ENCODE measurements around the gene CD55. TPM values are rescaled to one million over a fixed set of nuclear protein-coding genes. Genes with fewer than 3 reads are reported as not detected.
A peak's percentile ranks its signal among the peaks of the same experiment; 100 is the strongest.

The CD55 gene
- total and polyA plus RNA-seq, 4 donors, result 160 to 293 (median 255) TPM

DNA sequence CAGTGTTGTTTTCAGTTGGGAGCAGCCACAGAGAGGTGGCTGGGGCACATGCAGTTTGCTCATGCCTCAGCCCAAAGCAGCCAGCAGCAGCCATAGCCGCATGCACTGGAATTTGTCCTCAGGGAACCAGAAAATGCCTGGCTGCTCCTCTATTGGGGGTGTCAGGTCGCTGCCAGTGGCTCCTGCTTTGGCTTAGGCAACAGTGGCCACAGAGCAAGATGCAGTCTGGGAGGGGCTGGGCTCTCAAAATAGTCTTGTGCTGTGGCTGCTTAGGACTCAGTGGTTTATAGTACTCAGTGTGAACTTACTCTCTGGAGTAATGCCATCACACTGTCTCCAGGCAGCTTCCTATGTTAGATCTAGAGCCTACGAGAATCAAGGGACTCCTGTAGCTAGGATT lies 25.0 kb downstream of the CD55 start:
- no peak overlapping the region for H3K9ac ChIP-seq (ENCODE audit: insufficient read depth in 1 of 2, low read length in 2 of 2)
- 80 to 86% methylated on average over 3 of the region's 3 CpGs for WGBS, 2 donors
- H3K4me1 ChIP-seq (ENCODE audit: control insufficient read depth in 5 of 5, insufficient read depth in 5 of 5, low read length in 5 of 5), result peaks cover 0 to 11% (median 0%) of the 10 kb centered on the region in 5 donors
- peaks cover 0 to 20% (median 5%) of the 10 kb centered on the region in 4 donors for H3K36me3 ChIP-seq (ENCODE audit: control insufficient read depth in 4 of 4, insufficient read depth in 4 of 4, low read length in 4 of 4)
- TF ChIP-seq, protein P1, sequence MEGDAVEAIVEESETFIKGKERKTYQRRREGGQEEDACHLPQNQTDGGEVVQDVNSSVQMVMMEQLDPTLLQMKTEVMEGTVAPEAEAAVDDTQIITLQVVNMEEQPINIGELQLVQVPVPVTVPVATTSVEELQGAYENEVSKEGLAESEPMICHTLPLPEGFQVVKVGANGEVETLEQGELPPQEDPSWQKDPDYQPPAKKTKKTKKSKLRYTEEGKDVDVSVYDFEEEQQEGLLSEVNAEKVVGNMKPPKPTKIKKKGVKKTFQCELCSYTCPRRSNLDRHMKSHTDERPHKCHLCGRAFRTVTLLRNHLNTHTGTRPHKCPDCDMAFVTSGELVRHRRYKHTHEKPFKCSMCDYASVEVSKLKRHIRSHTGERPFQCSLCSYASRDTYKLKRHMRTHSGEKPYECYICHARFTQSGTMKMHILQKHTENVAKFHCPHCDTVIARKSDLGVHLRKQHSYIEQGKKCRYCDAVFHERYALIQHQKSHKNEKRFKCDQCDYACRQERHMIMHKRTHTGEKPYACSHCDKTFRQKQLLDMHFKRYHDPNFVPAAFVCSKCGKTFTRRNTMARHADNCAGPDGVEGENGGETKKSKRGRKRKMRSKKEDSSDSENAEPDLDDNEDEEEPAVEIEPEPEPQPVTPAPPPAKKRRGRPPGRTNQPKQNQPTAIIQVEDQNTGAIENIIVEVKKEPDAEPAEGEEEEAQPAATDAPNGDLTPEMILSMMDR (IDR thresholded peaks at IDR 0.05; ENCODE audit: control extremely low read depth, extremely low read depth), result no peak
- DNase-seq (no peak), ATAC-seq (ENCODE audit: insufficient read depth, low FRiP score) (no peak)
- H3K27me3 ChIP-seq (ENCODE audit: control insufficient read depth in 3 of 3, insufficient read depth in 3 of 3, low read length in 2 of 3), result no peaks in the 10 kb centered on the region
- no peaks in the 10 kb centered on the region for H3K9me3 ChIP-seq (ENCODE audit: control insufficient read depth in 4 of 4, insufficient read depth in 3 of 4, low read length in 3 of 4)
- peak overlapping the region in 1 of 2 donors; percentile 0 for H3K27ac ChIP-seq (ENCODE audit: low read depth in 1 of 2, low read length in 1 of 2)
- no peak overlapping the region for H3K4me3 ChIP-seq

DNA sequence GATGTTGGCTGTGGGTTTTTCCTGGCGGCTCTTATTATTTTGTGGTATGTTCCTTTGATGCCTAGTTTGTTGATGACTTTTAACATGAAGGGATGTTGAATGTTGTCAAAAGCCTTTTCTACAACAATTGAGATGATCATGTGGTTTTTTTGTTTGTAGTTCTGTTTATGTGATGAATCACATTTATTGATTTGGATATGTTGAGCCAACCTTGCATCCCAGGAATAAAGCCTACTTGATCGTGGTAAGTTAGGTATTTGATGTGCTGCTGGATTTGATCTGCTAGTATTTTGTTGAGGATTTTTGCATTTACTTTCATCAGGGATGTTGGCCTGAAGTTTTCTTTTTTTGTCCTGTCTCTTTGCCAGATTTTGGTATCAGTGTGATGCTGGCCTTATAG lies 28.5 kb downstream of the CD55 start:
- Histone ChIP-seq H3K27me3 (ENCODE audit: control insufficient read depth in 3 of 3, insufficient read depth in 3 of 3, low read length in 2 of 3) (no peaks in the 10 kb centered on the region), H3K36me3 (ENCODE audit: control insufficient read depth in 4 of 4, insufficient read depth in 4 of 4, low read length in 4 of 4) (peaks cover 0 to 20% (median 5%) of the 10 kb centered on the region in 4 donors)

DNA sequence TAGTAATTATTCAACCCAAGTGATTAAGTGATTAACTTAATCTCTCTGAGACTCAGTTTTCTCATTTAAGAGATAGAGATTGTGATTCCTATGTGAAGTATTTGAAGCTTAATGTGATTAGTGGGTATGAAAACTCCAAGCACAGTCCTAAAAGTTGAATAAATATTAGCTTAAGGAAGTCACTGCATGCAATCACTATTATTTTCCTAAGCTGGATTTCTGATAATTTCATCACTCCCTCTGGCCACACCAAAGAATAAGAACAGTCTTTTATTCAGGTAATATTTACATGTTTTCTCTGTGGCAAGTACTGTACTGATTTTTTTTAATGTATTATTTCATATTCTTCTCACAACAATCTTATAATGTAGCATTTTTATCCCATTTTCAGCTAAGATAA lies 31.1 kb downstream of the CD55 start:
- Histone ChIP-seq H3K9ac (ENCODE audit: insufficient read depth in 1 of 2, low read length in 2 of 2) (no peak overlapping the region), H3K36me3 (ENCODE audit: control insufficient read depth in 4 of 4, insufficient read depth in 4 of 4, low read length in 4 of 4) (peaks cover 0 to 11% (median under 1%) of the 10 kb centered on the region in 4 donors), H3K27ac (ENCODE audit: low read depth in 1 of 2, low read length in 1 of 2) (no peak overlapping the region), H3K27me3 (ENCODE audit: control insufficient read depth in 3 of 3, insufficient read depth in 3 of 3, low read length in 2 of 3) (no peaks in the 10 kb centered on the region), H3K4me3 (no peak overlapping the region), H3K9me3 (ENCODE audit: control insufficient read depth in 4 of 4, insufficient read depth in 3 of 4, low read length in 3 of 4) (no peaks in the 10 kb centered on the region), H3K4me1 (ENCODE audit: control insufficient read depth in 5 of 5, insufficient read depth in 5 of 5, low read length in 5 of 5) (peaks cover 0 to 3% (median 0%) of the 10 kb centered on the region in 5 donors)
- DNase-seq (no peak), ATAC-seq (ENCODE audit: insufficient read depth, low FRiP score) (no peak)
- TF ChIP-seq, protein P1 (IDR thresholded peaks at IDR 0.05; ENCODE audit: control extremely low read depth, extremely low read depth), result no peak

More for the DNA sequence above, 28.5 kb downstream of the CD55 start:
- TF ChIP-seq, protein P1 (IDR thresholded peaks at IDR 0.05; ENCODE audit: control extremely low read depth, extremely low read depth), result no peak
- ATAC-seq (ENCODE audit: insufficient read depth, low FRiP score) (no peak), DNase-seq (no peak)
- no peak overlapping the region for H3K4me3 ChIP-seq
- no peaks in the 10 kb centered on the region for H3K9me3 ChIP-seq (ENCODE audit: control insufficient read depth in 4 of 4, insufficient read depth in 3 of 4, low read length in 3 of 4)
- 93 to 97% methylated on average over 2 of the region's 2 CpGs for WGBS, 2 donors
- H3K9ac ChIP-seq (ENCODE audit: insufficient read depth in 1 of 2, low read length in 2 of 2), result no peak overlapping the region
- peaks cover 0 to 7% (median 0%) of the 10 kb centered on the region in 5 donors for H3K4me1 ChIP-seq (ENCODE audit: control insufficient read depth in 5 of 5, insufficient read depth in 5 of 5, low read length in 5 of 5)
- no peak overlapping the region for H3K27ac ChIP-seq (ENCODE audit: low read depth in 1 of 2, low read length in 1 of 2)

DNA sequence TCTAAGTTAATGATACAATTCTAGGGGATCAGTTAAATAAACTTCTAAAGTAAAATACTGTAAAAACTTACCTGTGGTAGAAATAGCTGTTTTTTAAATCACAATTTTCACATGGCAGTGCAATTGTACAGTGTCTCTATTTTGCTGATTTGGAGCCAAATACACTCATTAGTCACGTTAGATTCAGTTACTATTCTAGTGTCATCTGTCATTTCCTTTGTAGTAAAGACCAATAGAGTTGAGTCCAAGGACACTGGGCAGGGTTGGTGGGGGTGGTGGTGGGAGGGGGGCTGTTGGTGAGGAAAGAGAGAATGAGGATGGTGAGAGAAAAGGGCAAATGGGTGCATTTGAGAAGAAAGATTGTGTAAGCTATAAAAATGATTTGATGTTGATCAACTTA lies 33.6 kb downstream of the CD55 start:
- no peak for DNase-seq
- no peak for ATAC-seq (ENCODE audit: insufficient read depth, low FRiP score)
- TF ChIP-seq, protein P1 (IDR thresholded peaks at IDR 0.05; ENCODE audit: control extremely low read depth, extremely low read depth), result no peak
- peaks cover 0 to 4% (median 0%) of the 10 kb centered on the region in 4 donors for H3K36me3 ChIP-seq (ENCODE audit: control insufficient read depth in 4 of 4, insufficient read depth in 4 of 4, low read length in 4 of 4)
- 37 to 67% methylated on average over 1 of the region's 1 CpG for WGBS, 2 donors
- no peak overlapping the region for H3K4me3 ChIP-seq
- H3K9ac ChIP-seq (ENCODE audit: insufficient read depth in 1 of 2, low read length in 2 of 2), result no peak overlapping the region
- no peak overlapping the region for H3K27ac ChIP-seq (ENCODE audit: low read depth in 1 of 2, low read length in 1 of 2)
- peaks cover 0 to 3% (median 0%) of the 10 kb centered on the region in 5 donors for H3K4me1 ChIP-seq (ENCODE audit: control insufficient read depth in 5 of 5, insufficient read depth in 5 of 5, low read length in 5 of 5)
- H3K27me3 ChIP-seq (ENCODE audit: control insufficient read depth in 3 of 3, insufficient read depth in 3 of 3, low read length in 2 of 3), result no peaks in the 10 kb centered on the region
- no peaks in the 10 kb centered on the region for H3K9me3 ChIP-seq (ENCODE audit: control insufficient read depth in 4 of 4, insufficient read depth in 3 of 4, low read length in 3 of 4)
